ENCODE measurements around the gene POLRMT. TPM values are rescaled to one million over a fixed set of nuclear protein-coding genes. Genes with fewer than 3 reads are reported as not detected.

Gene POLRMT
- total RNA-seq, 1 experiment from 2014 or later = 104 TPM

DNA sequence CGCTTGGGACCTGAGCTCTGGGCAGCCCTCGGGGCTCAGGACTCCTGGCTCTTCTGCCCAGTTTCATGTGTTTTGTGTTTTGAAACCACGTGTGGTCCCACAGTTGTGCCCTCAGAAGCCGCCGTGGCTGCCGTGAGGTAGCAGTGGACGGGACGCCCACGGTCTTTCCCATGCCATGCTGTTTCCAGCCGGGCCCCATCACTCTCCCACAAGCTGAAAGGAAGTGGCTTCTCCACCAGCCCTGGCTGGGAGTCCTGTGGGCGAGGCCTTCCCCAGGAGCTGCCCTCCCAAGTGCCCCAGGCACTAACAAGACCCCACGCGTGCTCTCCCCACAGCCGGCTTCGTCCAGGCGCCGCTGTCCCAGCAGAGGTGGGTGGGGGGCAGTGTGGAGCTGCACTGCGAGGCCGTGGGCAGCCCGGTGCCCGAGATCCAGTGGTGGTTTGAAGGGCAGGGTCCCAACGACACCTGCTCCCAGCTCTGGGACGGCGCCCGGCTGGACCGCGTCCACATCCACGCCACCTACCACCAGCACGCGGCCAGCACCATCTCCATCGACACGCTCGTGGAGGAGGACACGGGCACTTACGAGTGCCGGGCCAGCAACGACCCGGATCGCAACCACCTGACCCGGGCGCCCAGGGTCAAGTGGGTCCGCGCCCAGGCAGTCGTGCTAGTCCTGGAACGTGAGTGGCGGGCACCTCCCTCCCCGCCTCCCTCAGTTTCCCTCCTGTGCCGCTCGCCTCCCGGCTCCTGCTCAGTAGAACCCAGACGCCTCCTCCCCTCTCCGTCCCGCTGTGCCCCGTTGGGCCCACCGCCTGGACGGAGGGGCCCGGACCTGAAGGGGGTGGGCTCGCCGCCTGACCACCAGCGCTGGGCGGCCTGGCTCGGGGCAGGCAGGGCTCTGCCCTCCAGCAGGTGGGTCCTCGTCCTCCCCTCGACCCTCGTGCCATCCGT, 55.6 kb downstream of the POLRMT start:
- no peak overlapping the region for H4K91ac ChIP-seq (ENCODE audit: insufficient read length, low read depth, low read length)
- H3K23me2 ChIP-seq (ENCODE audit: insufficient read length, low read depth, low read length, poor library complexity, severe bottlenecking) = peaks cover 8% of the 10 kb centered on the region
- no peak overlapping the region for H2BK15ac ChIP-seq (ENCODE audit: low read depth, low read length)
- H3K27me3 Mint-ChIP-seq (ENCODE audit: low read depth) = no peaks in the 10 kb centered on the region
- no peak overlapping the region for H2BK120ac ChIP-seq (ENCODE audit: low read depth, low read length, poor library complexity, severe bottlenecking)
- H3K14ac ChIP-seq (ENCODE audit: insufficient read depth, low read length) = no peak overlapping the region
- no peak overlapping the region for H4K8ac ChIP-seq (replicated peaks; ENCODE audit: insufficient read length, low read depth, low read length)
- no peak overlapping the region for H3K4ac ChIP-seq (ENCODE audit: low read depth, low read length)
- peaks cover 51% of the 10 kb centered on the region for H3K79me2 ChIP-seq (ENCODE audit: insufficient read depth, low read length)
- TF ChIP-seq, protein P1, sequence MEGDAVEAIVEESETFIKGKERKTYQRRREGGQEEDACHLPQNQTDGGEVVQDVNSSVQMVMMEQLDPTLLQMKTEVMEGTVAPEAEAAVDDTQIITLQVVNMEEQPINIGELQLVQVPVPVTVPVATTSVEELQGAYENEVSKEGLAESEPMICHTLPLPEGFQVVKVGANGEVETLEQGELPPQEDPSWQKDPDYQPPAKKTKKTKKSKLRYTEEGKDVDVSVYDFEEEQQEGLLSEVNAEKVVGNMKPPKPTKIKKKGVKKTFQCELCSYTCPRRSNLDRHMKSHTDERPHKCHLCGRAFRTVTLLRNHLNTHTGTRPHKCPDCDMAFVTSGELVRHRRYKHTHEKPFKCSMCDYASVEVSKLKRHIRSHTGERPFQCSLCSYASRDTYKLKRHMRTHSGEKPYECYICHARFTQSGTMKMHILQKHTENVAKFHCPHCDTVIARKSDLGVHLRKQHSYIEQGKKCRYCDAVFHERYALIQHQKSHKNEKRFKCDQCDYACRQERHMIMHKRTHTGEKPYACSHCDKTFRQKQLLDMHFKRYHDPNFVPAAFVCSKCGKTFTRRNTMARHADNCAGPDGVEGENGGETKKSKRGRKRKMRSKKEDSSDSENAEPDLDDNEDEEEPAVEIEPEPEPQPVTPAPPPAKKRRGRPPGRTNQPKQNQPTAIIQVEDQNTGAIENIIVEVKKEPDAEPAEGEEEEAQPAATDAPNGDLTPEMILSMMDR (conservative IDR thresholded peaks at IDR 0.05) = peak; percentile 34; the same call in 2 of the 3 replicates
- no peak overlapping the region for H3K23ac ChIP-seq (ENCODE audit: insufficient read length, low read depth, low read length)
- H3K27ac ChIP-seq (ENCODE audit: insufficient read length, low read depth, low read length) = no peak overlapping the region
- no peaks in the 10 kb centered on the region for H3K9me3 Mint-ChIP-seq
- no peaks in the 10 kb centered on the region for H3K9me3 ChIP-seq (ENCODE audit: control insufficient read depth, low read depth, low read length)
- H3K36me3 Mint-ChIP-seq (ENCODE audit: insufficient read depth in 1 of 3, low read depth in 3 of 3) = peaks cover 6 to 33% (median 33%) of the 10 kb centered on the region in 3 experiments; a peak in 6 of 7 replicates
- no peak overlapping the region for H2AK5ac ChIP-seq (ENCODE audit: insufficient read length, low read length)
- H3K27me3 ChIP-seq (ENCODE audit: insufficient read depth, low read length) = no peaks in the 10 kb centered on the region
- H2BK5ac ChIP-seq (ENCODE audit: insufficient read length, low read length) = no peak overlapping the region
- H2AFZ ChIP-seq (ENCODE audit: low read length) = no peak overlapping the region
- no peak overlapping the region for H3K18ac ChIP-seq (ENCODE audit: insufficient read length, low read depth, low read length)
- no peaks in the 10 kb centered on the region; the same call in 1 of the 2 replicates for H3K4me1 ChIP-seq (ENCODE audit: insufficient read depth, low read length)
- H3K9ac ChIP-seq (ENCODE audit: extremely low read depth, insufficient read length, low read length) = no peak overlapping the region
- H3K4me3 Mint-ChIP-seq = no peak overlapping the region
- H3T11ph ChIP-seq (ENCODE audit: low read length) = no peak overlapping the region
- H4K20me1 ChIP-seq (ENCODE audit: control insufficient read depth, insufficient read depth, insufficient read length) = peaks cover 2% of the 10 kb centered on the region
- no CpG with 5 or more reads among the region's 66 CpGs for WGBS (ENCODE audit: extremely low coverage, insufficient read length, low lambda C conversion rate)
- no peak overlapping the region for H3K4me2 ChIP-seq (ENCODE audit: insufficient read depth, insufficient read length, low read length)
- no peak overlapping the region for H2BK12ac ChIP-seq (ENCODE audit: insufficient read length, low read depth, low read length)
- H3K56ac ChIP-seq (ENCODE audit: insufficient read length, low read depth, low read length) = no peak overlapping the region
- peak overlapping the region in 2 of 3 experiments; percentile 64 to 83; a peak in 1 of 7 replicates for H3K27ac Mint-ChIP-seq
- peaks cover 16 to 29% of the 10 kb centered on the region in 2 experiments for H3K4me1 Mint-ChIP-seq
- no peak for DNase-seq
- H2BK20ac ChIP-seq (ENCODE audit: low read depth, low read length, poor library complexity, severe bottlenecking) = no peak overlapping the region
- no peak overlapping the region for H4K5ac ChIP-seq (ENCODE audit: insufficient read length, low read depth, low read length)
- peaks cover 6% of the 10 kb centered on the region for H3K79me1 ChIP-seq (ENCODE audit: insufficient read depth, low read depth, low read length, poor library complexity, severe bottlenecking)
